SJSA1 (cell line): ENCODE measurements around the gene DNM3. TPM values are rescaled to one million over a fixed set of nuclear protein-coding genes. Genes with fewer than 3 reads are reported as not detected.
A peak's percentile ranks its signal among the peaks of the same experiment; 100 is the strongest.
"Not testable (repeated sequence)": the region's sequence is repeated elsewhere in the genome, so short reads cannot be mapped to it uniquely, and the experiment has no call there.

Experiments used
- DNase-seq, 2 experiments: peaks; one replicate each; pipeline ENCODE4 v3.0.0-alpha.2; 2015 to 2020; ENCODE audit warnings: low spot score in 2 of 2, low read depth in 1 of 2
- H3K27ac ChIP-seq: fragments of 250-450 bp; sonication (Bioruptor Pico); 2 replicates; pipeline ENCODE4 v1.5.1; 2020; ENCODE audit warnings: mild to moderate bottlenecking, moderate library complexity
- H3K27me3 ChIP-seq: fragments of 250-450 bp; sonication (Bioruptor Pico); replicated peaks from 2 replicates; pipeline ENCODE4 v1.5.1; 2020; ENCODE audit warnings: mild to moderate bottlenecking, moderate library complexity
- H3K36me3 ChIP-seq: fragments of 250-450 bp; sonication (Bioruptor Pico); 2 replicates; pipeline ENCODE4 v1.5.1; 2020; ENCODE audit warnings: mild to moderate bottlenecking
- H3K4me1 ChIP-seq: fragments of 250-450 bp; sonication (Bioruptor Pico); replicated peaks from 2 replicates; pipeline ENCODE4 v1.6.1; 2021; ENCODE audit warnings: mild to moderate bottlenecking
- H3K4me3 ChIP-seq: fragments of 250-450 bp; sonication (Bioruptor Pico); 2 replicates; pipeline ENCODE4 v1.5.1; 2020; ENCODE audit warnings: mild to moderate bottlenecking
- H3K9me3 ChIP-seq: fragments of 250-450 bp; sonication (Bioruptor Pico); replicated peaks from 2 replicates; pipeline ENCODE4 v1.5.1; 2020; ENCODE audit warnings: mild to moderate bottlenecking
- total RNA-seq: library from RNA; depleted of rRNA; stranded (reverse); fragments of >200 nt; shearing (Covaris generic); gene quantifications from 2 replicates; pipeline ENCODE4 v1.2.3, GENCODE V29; 2014

DNM3 gene
- total RNA-seq, 1 experiment from 2014 or later: 1.7 TPM

DNA sequence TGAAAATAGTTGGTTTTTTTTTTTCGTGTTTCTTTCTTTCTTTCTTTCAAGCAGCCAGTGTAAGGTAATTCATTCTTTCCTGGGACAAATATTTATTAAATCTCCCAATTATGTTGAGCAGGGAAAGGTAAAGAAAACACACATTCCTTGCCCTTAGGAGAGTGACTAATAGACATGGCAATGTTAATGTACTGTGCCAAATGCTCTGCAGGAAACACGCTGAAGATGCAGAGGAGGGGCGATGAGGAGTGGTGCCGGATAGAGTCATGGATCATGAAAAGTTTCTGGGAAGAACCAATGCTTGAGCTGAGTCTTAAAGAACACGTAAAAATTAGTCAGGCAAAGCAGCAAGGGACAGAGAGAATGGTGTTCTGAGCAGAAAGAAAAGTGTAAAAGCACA lies 199.2 kb downstream of the DNM3 start:
- Histone ChIP-seq H3K9me3 (no peaks in the 10 kb centered on the region), H3K27ac (no peak overlapping the region; the same call in 1 of the 2 replicates), H3K4me3 (no peak overlapping the region), H3K4me1 (peaks cover 14% of the 10 kb centered on the region), H3K36me3 (no peaks in the 10 kb centered on the region), H3K27me3 (no peaks in the 10 kb centered on the region)
- peak; percentile 66 to 71 for DNase-seq

DNA sequence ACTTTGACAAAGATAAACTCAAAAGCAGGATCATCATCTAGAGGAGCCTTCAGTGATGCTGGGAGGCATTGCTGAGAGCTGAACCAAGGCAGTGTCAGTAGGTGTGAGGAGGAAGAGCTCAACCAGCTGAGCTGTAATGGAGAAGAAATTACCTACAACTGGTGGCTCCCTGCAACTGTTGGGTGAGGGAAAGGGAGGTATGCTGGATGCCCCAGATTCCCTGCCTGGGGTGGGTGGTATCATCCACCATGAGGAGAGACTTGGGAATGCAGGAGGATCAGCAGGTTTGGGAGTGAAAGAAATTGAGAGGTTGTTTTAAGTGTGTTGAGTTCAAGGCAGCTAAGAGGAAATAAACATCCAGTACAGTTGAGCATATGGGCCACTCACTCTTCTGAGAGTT lies 199.8 kb downstream of the DNM3 start:
- no peak for DNase-seq
- no peaks in the 10 kb centered on the region for H3K27me3 ChIP-seq
- H3K36me3 ChIP-seq: no peaks in the 10 kb centered on the region
- H3K27ac ChIP-seq: no peak overlapping the region; the same call in 1 of the 2 replicates
- peaks cover 14% of the 10 kb centered on the region for H3K4me1 ChIP-seq
- no peaks in the 10 kb centered on the region for H3K9me3 ChIP-seq
- H3K4me3 ChIP-seq: no peak overlapping the region

DNA sequence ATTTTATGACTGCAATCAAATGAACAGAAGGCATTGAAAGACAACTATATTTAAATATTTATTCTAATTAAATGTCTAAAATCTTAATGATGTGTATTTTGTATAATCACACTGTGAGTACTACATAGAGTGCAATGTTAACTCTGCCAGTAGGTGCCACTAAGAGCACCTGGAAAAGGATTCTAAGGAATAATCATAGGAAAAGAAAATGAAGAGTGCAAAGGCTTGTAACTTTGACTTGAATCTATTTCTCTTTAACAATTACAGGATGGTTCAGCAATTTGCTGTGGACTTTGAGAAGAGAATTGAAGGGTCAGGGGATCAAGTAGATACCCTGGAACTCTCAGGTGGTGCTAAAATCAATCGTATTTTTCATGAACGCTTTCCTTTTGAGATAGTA lies 200.4 kb downstream of the DNM3 start:
- no peak for DNase-seq
- Histone ChIP-seq H3K27ac (no peak overlapping the region), H3K36me3 (no peaks in the 10 kb centered on the region), H3K4me3 (no peak overlapping the region), H3K9me3 (no peaks in the 10 kb centered on the region), H3K27me3 (no peaks in the 10 kb centered on the region), H3K4me1 (peaks cover 14% of the 10 kb centered on the region)

- Histone ChIP-seq H3K4me1 (peaks cover 18% of the 10 kb centered on the region), H3K27me3 (no peaks in the 10 kb centered on the region), H3K9me3 (no peaks in the 10 kb centered on the region), H3K36me3 (no peaks in the 10 kb centered on the region), H3K27ac (no peak overlapping the region), H3K4me3 (no peak overlapping the region)
- DNase-seq: no peak
Observed at GRCh38 chr1:172043900-172044299, 202.6 kb downstream of the DNM3 start.

GRCh38 chr1:172051898-172052297 lies 210.6 kb downstream of the DNM3 start:
- H3K36me3 ChIP-seq: no peaks in the 10 kb centered on the region
- DNase-seq: no peak
- H3K27me3 ChIP-seq: no peaks in the 10 kb centered on the region
- peaks cover 10% of the 10 kb centered on the region for H3K4me1 ChIP-seq
- H3K4me3 ChIP-seq: no peak overlapping the region
- H3K9me3 ChIP-seq: no peaks in the 10 kb centered on the region
- no peak overlapping the region for H3K27ac ChIP-seq

GRCh38 chr1:172054172-172054571 lies 212.9 kb downstream of the DNM3 start:
- Histone ChIP-seq H3K9me3 (no peaks in the 10 kb centered on the region), H3K4me3 (no peak overlapping the region), H3K36me3 (no peaks in the 10 kb centered on the region), H3K27me3 (no peaks in the 10 kb centered on the region), H3K4me1 (peaks cover 6% of the 10 kb centered on the region), H3K27ac (no peak overlapping the region)
- DNase-seq: no peak

DNA sequence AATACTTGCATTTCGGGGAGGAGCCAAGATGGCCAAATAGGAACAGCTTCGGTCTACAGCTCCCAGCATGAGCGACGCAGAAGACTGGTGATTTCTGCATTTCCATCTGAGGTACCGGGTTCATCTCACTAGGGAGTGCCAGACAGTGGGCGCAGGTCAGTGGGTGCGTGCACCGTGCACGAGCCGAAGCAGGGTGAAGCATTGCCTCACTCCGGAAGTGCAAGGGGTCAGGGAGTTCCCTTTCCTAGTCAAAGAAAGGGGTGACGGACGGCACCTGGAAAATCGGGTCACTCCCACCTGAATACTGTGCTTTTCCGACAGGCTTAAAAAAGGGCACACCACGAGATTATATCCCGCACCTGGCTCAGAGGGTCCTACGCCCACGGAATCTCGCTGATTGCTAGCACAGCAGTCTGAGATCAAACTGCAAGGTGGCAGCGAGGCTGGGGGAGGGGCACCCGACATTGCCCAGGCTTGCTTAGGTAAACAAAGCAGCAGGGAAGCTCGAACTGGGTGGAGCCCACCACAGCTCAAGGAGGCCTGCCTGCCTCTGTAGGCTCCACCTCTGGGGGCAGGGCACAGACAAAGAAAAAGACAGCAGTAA lies 214.6 kb downstream of the DNM3 start:
- H3K27me3 ChIP-seq, H3K4me3 ChIP-seq, H3K36me3 ChIP-seq, H3K9me3 ChIP-seq, H3K4me1 ChIP-seq, DNase-seq, H3K27ac ChIP-seq: not testable (repeated sequence)

DNA sequence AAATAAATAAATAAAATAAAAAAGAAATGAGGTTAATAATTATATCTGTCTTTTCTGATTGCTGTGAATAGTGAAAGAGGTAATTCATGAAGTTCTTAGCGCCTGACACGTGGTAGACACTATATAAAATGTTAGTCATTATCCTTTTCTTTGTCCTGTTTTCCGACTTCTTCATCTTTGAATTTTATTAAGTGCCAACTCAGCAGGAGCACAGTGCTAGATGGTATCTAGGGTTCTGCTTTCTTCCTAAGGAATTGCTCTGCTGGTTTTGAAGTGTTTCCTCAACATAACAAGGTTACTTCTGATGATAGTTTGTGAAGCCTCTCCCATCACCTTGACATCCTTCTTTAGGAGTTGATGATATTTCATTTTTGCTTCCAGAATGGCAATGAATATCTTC lies 227.0 kb downstream of the DNM3 start:
- Histone ChIP-seq H3K36me3 (no peaks in the 10 kb centered on the region), H3K4me3 (no peak overlapping the region), H3K27me3 (no peaks in the 10 kb centered on the region), H3K9me3 (no peaks in the 10 kb centered on the region), H3K4me1 (no peaks in the 10 kb centered on the region), H3K27ac (no peak overlapping the region)
- DNase-seq: no peak

- no peak overlapping the region for H3K4me3 ChIP-seq
- no peaks in the 10 kb centered on the region for H3K27me3 ChIP-seq
- no peaks in the 10 kb centered on the region for H3K36me3 ChIP-seq
- no peaks in the 10 kb centered on the region for H3K9me3 ChIP-seq
- no peak for DNase-seq
- no peak overlapping the region for H3K27ac ChIP-seq
- no peaks in the 10 kb centered on the region for H3K4me1 ChIP-seq
Observed at GRCh38 chr1:172069051-172069450, 227.8 kb downstream of the DNM3 start.

GRCh38 chr1:172069534-172069933 lies 228.2 kb downstream of the DNM3 start:
- H3K4me1 ChIP-seq: no peaks in the 10 kb centered on the region
- H3K4me3 ChIP-seq: no peak overlapping the region
- H3K27me3 ChIP-seq: no peaks in the 10 kb centered on the region
- H3K9me3 ChIP-seq: no peaks in the 10 kb centered on the region
- H3K27ac ChIP-seq: no peak overlapping the region
- H3K36me3 ChIP-seq: no peaks in the 10 kb centered on the region
- DNase-seq: no peak

DNA sequence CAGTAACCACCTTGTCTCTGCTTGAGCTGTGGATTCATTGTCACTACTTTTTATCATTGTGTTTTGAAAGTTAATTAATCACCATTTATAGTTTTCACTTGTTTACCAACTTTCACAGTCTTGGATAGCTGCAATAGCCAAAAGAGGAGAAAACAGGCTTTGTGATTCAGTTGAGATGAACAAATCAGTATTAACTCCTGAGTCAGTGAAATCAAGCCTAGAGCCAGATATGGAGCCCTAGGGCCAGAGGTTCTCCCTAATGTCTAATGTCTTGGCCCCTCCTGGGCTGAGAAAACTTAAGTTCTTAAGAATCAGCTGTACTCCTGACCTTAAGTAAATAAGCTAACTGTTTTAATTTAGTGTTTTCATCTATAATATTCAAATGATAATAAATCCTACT lies 228.8 kb downstream of the DNM3 start:
- H3K36me3 ChIP-seq: no peaks in the 10 kb centered on the region

DNA sequence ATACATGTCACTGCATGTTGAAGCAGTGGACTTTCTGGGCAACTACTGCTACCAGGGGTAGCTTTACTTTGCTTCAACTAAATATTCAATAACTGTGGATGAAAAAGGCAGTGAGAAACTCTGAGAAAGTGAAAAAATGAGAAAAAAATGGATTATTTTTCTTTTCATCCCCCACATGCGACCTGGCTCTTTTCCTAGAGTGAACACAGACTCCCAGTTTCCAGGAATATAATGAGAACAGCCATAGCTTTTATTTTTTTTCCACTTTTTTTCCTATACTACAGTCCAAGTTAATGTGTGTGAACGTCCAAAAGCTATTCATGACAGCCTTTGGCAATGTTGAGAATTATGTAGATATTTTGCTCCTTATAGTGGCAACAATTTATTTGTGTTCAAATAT lies 230.4 kb downstream of the DNM3 start:
- Histone ChIP-seq H3K36me3 (no peaks in the 10 kb centered on the region), H3K27ac (no peak overlapping the region; the same call in 1 of the 2 replicates), H3K4me1 (no peaks in the 10 kb centered on the region), H3K9me3 (no peaks in the 10 kb centered on the region), H3K27me3 (no peaks in the 10 kb centered on the region), H3K4me3 (no peak overlapping the region)
- DNase-seq: no peak

More for the DNA sequence above, 228.8 kb downstream of the DNM3 start:
- Histone ChIP-seq H3K27ac (no peak overlapping the region), H3K9me3 (no peaks in the 10 kb centered on the region), H3K4me3 (no peak overlapping the region), H3K4me1 (no peaks in the 10 kb centered on the region), H3K27me3 (no peaks in the 10 kb centered on the region)
- DNase-seq: no peak

- not testable (repeated sequence) for DNase-seq, H3K9me3 ChIP-seq, H3K4me1 ChIP-seq, H3K36me3 ChIP-seq, H3K27me3 ChIP-seq, H3K27ac ChIP-seq, H3K4me3 ChIP-seq
Observed at GRCh38 chr1:172079859-172080258, 238.6 kb downstream of the DNM3 start.

GRCh38 chr1:172083191-172083590 lies 241.9 kb downstream of the DNM3 start:
- Histone ChIP-seq H3K4me1 (peaks cover 4% of the 10 kb centered on the region), H3K27me3 (no peaks in the 10 kb centered on the region), H3K4me3 (no peak overlapping the region), H3K9me3 (no peaks in the 10 kb centered on the region), H3K27ac (no peak overlapping the region), H3K36me3 (no peaks in the 10 kb centered on the region)
- DNase-seq: peak in 1 of 2 experiments; percentile 16

- H3K9me3 ChIP-seq: no peaks in the 10 kb centered on the region
- DNase-seq: no peak
- H3K4me1 ChIP-seq: peaks cover 4% of the 10 kb centered on the region
- no peak overlapping the region for H3K27ac ChIP-seq
- H3K36me3 ChIP-seq: no peaks in the 10 kb centered on the region
- H3K4me3 ChIP-seq: no peak overlapping the region
- H3K27me3 ChIP-seq: no peaks in the 10 kb centered on the region
Observed at GRCh38 chr1:172084876-172085275, 243.6 kb downstream of the DNM3 start.
